IMR-90 (cell line): Measurements from ENCODE around the gene DNM2. TPM values are rescaled to one million over a fixed set of nuclear protein-coding genes. Genes with fewer than 3 reads are reported as not detected.

ENCODE experiments used
- ATAC-seq: fragments of 200-7000 bp; cut with Tn5 transposase; 2 replicates; pipeline ENCODE4 v1.9.1; 2020; ENCODE audit warnings: low read depth, mild to moderate bottlenecking, moderate library complexity
- BruUV-seq: library from RNA; stranded (reverse); fragments of 400-500 nt; replicated peaks from 2 replicates; lab custom pipeline; 2021; lab: Mats Ljungman, UMichigan
- CTCF ChIA-PET: fragments of 300-600 bp; formaldehyde crosslinking; extraction: SDS; loops from one replicate; lab custom pipeline; 2021; ENCODE audit warnings: antibody characterized with exemption; lab: Yijun Ruan, JAX
- POLR2A ChIA-PET: fragments of 300-600 bp; sonication (Branson Sonifier 250); formaldehyde crosslinking; loops from one replicate; lab custom pipeline; 2022; ENCODE audit warnings: antibody characterized with exemption; ENCODE audit not compliant: unreplicated experiment; lab: Charles Lee
- DNase-seq: peaks from one replicate; pipeline ENCODE4 v3.0.0; 2013
- H2AFZ ChIP-seq: replicated peaks from 2 replicates; pipeline ENCODE3; 2013; ENCODE audit warnings: low read length, mild to moderate bottlenecking; ENCODE audit not compliant: poor library complexity
- H2AK5ac ChIP-seq: 2 replicates; pipeline ENCODE4 v1.6.1; 2013; ENCODE audit warnings: low read depth, low read length, inconsistent platforms
- H2AK9ac ChIP-seq: replicated peaks from 2 replicates; pipeline ENCODE3; 2013; ENCODE audit warnings: mild to moderate bottlenecking, low read depth, low read length, moderate library complexity; ENCODE audit not compliant: poor library complexity
- H2BK120ac ChIP-seq: 2 replicates; pipeline ENCODE4 v1.6.1; 2013; ENCODE audit warnings: low read depth, low read length, inconsistent platforms
- H2BK15ac ChIP-seq: 3 replicates; pipeline ENCODE4 v1.6.1; 2013; ENCODE audit warnings: low read depth, low read length, inconsistent platforms
- H2BK20ac ChIP-seq: 2 replicates; pipeline ENCODE4 v1.6.1; 2013; ENCODE audit warnings: low read depth, mild to moderate bottlenecking, inconsistent platforms, low read length, moderate library complexity
- H2BK5ac ChIP-seq: 2 replicates; pipeline ENCODE4 v1.6.1; 2013; ENCODE audit warnings: mild to moderate bottlenecking, low read depth, low read length, inconsistent platforms; ENCODE audit not compliant: poor library complexity, severe bottlenecking
- H3K14ac ChIP-seq: replicated peaks from 2 replicates; pipeline ENCODE4 v1.6.1; 2013; ENCODE audit warnings: low read depth, low read length, inconsistent platforms
- H3K18ac ChIP-seq: 2 replicates; pipeline ENCODE4 v1.6.1; 2013; ENCODE audit warnings: low read depth, low read length, control low read depth
- H3K23ac ChIP-seq: 2 replicates; pipeline ENCODE4 v1.6.1; 2013; ENCODE audit warnings: low read depth, low read length, inconsistent platforms
- H3K27ac ChIP-seq: 2 replicates; pipeline ENCODE4 v1.5.1; 2013; ENCODE audit warnings: mild to moderate bottlenecking, control low read depth, low read length; ENCODE audit not compliant: insufficient read depth
- H3K27me3 ChIP-seq: 2 replicates; pipeline ENCODE4 v1.6.1; 2013; ENCODE audit warnings: low read length; ENCODE audit not compliant: control insufficient read depth, insufficient read depth
- H3K36me3 ChIP-seq: 2 replicates; pipeline ENCODE4 v1.6.1; 2013; ENCODE audit warnings: low read length, mixed read lengths; ENCODE audit not compliant: control insufficient read depth, insufficient read depth
- H3K4ac ChIP-seq: 2 replicates; pipeline ENCODE4 v1.6.1; 2013; ENCODE audit warnings: low read depth, low read length, inconsistent platforms
- H3K4me1 ChIP-seq: 2 replicates; pipeline ENCODE4 v1.6.1; 2013; ENCODE audit warnings: low read length, mixed read lengths; ENCODE audit not compliant: control insufficient read depth, insufficient read depth
- H3K4me2 ChIP-seq: 2 replicates; pipeline ENCODE4 v1.6.1; 2013; ENCODE audit warnings: low read depth, mild to moderate bottlenecking, control low read depth, low read length, moderate library complexity
- H3K4me3 ChIP-seq: 2 replicates; pipeline ENCODE4 v1.5.1; 2013; ENCODE audit warnings: low read depth, mild to moderate bottlenecking, control low read depth, low read length, moderate library complexity; ENCODE audit not compliant: insufficient read depth
- H3K56ac ChIP-seq: 2 replicates; pipeline ENCODE4 v1.6.1; 2013; ENCODE audit warnings: low read length, inconsistent platforms; ENCODE audit not compliant: insufficient read depth; ENCODE audit errors: extremely low read depth
- H3K79me1 ChIP-seq, 2 experiments: 2 replicates each; pipeline ENCODE4 v1.6.1; 2013; ENCODE audit warnings: low read length in 2 of 2, inconsistent platforms in 1 of 2, low read depth in 1 of 2
- H3K9ac ChIP-seq: 2 replicates; pipeline ENCODE4 v1.6.1; 2013; ENCODE audit warnings: low read depth, low read length, control low read depth
- H3K9me1 ChIP-seq: 2 replicates; pipeline ENCODE4 v1.6.1; 2013; ENCODE audit warnings: low read length, inconsistent platforms; ENCODE audit not compliant: insufficient read depth
- H3K9me3 ChIP-seq: 2 replicates; pipeline ENCODE4 v1.6.1; 2013; ENCODE audit warnings: low read length; ENCODE audit not compliant: control insufficient read depth, insufficient read depth
- H4K20me1 ChIP-seq: 2 replicates; pipeline ENCODE4 v1.6.1; 2013; ENCODE audit warnings: low read length, inconsistent platforms; ENCODE audit not compliant: insufficient read depth
- H4K5ac ChIP-seq: 2 replicates; pipeline ENCODE4 v1.6.1; 2013; ENCODE audit warnings: mild to moderate bottlenecking, low read depth, low read length, control low read depth
- H4K8ac ChIP-seq, 2 experiments: 2 replicates each; pipeline ENCODE4 v1.6.1; 2013; ENCODE audit warnings: low read depth in 2 of 2, low read length in 2 of 2, control low read depth in 1 of 2, inconsistent platforms in 1 of 2
- H4K91ac ChIP-seq: 2 replicates; pipeline ENCODE4 v1.6.1; 2013; ENCODE audit warnings: low read depth, low read length, inconsistent platforms; ENCODE audit not compliant: insufficient read depth
- BHLHE40 ChIP-seq: fragments of 150-350 bp; IDR thresholded peaks from 2 replicates; pipeline ENCODE4 v1.6.1; 2016; ENCODE audit warnings: mild to moderate bottlenecking, low read depth, low read length
- CEBPB ChIP-seq: IDR thresholded peaks from 2 replicates; pipeline ENCODE4 v1.6.1; 2012; ENCODE audit warnings: low read depth, low read length, improper control_type of control experiment
- CHD1 ChIP-seq: IDR thresholded peaks from 2 replicates; pipeline ENCODE4 v1.6.1; 2012; ENCODE audit warnings: low read depth, low read length, improper control_type of control experiment
- CTCF ChIP-seq: conservative IDR thresholded peaks from 2 replicates; pipeline ENCODE4 v1.5.1; 2012; ENCODE audit warnings: mild to moderate bottlenecking, low read depth, low read length, improper control_type of control experiment
- ELK1 ChIP-seq: fragments of 150-350 bp; IDR thresholded peaks from 2 replicates; pipeline ENCODE4 v1.6.1; 2016; ENCODE audit warnings: low read depth, mild to moderate bottlenecking, low read length, moderate library complexity, borderline replicate concordance
- FOS ChIP-seq: fragments of 150-350 bp; IDR thresholded peaks from 2 replicates; pipeline ENCODE4 v1.6.1; 2016; ENCODE audit warnings: low read depth, low read length
- MAFK ChIP-seq: IDR thresholded peaks from 2 replicates; pipeline ENCODE4 v1.6.1; 2012; ENCODE audit warnings: low read depth, low read length, improper control_type of control experiment
- MAZ ChIP-seq: IDR thresholded peaks from 2 replicates; pipeline ENCODE4 v1.6.1; 2012; ENCODE audit warnings: low read depth, mild to moderate bottlenecking, low read length, improper control_type of control experiment, moderate library complexity, borderline replicate concordance
- MXI1 ChIP-seq: IDR thresholded peaks from 2 replicates; pipeline ENCODE4 v1.6.1; 2012; ENCODE audit warnings: low read depth, mild to moderate bottlenecking, low read length, moderate library complexity, borderline replicate concordance
- NFE2L2 ChIP-seq: fragments of 150-350 bp; IDR thresholded peaks from 2 replicates; pipeline ENCODE4 v1.6.1; 2016; ENCODE audit warnings: low read depth, mild to moderate bottlenecking, low read length
- POLR2A ChIP-seq: IDR thresholded peaks from 2 replicates; pipeline ENCODE4 v1.6.1; 2012; ENCODE audit warnings: mild to moderate bottlenecking, low read depth, low read length
- RCOR1 ChIP-seq: IDR thresholded peaks from 2 replicates; pipeline ENCODE4 v1.6.1; 2012; ENCODE audit warnings: mild to moderate bottlenecking, low read length, improper control_type of control experiment; ENCODE audit not compliant: insufficient replicate concordance
- SMC3 ChIP-seq: fragments of 150-350 bp; IDR thresholded peaks from 2 replicates; pipeline ENCODE4 v1.6.1; 2016; ENCODE audit warnings: low read depth, mild to moderate bottlenecking, antibody characterized with exemption, low read length, moderate library complexity
- USF2 ChIP-seq: fragments of 150-350 bp; IDR thresholded peaks from 2 replicates; pipeline ENCODE4 v1.6.1; 2017; ENCODE audit warnings: mild to moderate bottlenecking, antibody characterized with exemption, low read length, low read depth
- WGBS, 2 experiments: methylation state at CpG; one replicate each; pipeline versions ENCODE4 v1.1.5 to v1.1.7; 2013; ENCODE audit warnings: missing lambda C conversion rate in 2 of 2; ENCODE audit not compliant: insufficient read length in 1 of 2; ENCODE audit errors: extremely low coverage in 2 of 2; 5-methylcytosine and 5-hydroxymethylcytosine counted together
- dilution Hi-C: fragments of 300-500 bp; cut with HindIII; formaldehyde crosslinking; loops from one replicate; pipeline ENCODE4 v1.14.3; 2018; ENCODE audit warnings: low sequenced_read_pairs; ENCODE audit not compliant: unreplicated experiment
- in situ Hi-C: fragments of 300-500 bp; cut with MboI; formaldehyde crosslinking; loops from 3 replicates; pipeline ENCODE4 v1.14.3; 2019; ENCODE audit warnings: low sequenced_read_pairs, inconsistent platforms, mixed read lengths
- intact Hi-C: fragments of 100-400 bp; cut with micrococcal nuclease; formaldehyde crosslinking; loops from 2 replicates; pipeline ENCODE4 v1.10.0; 2022
- polyA plus RNA-seq, 3 experiments: library from polyadenylated mRNA; depleted of rRNA; stranded (reverse); fragments of >200 nt; gene quantifications; 2 replicates each; pipeline ENCODE4 v1.2.3, GENCODE V29; 2012; ENCODE audit warnings: low replicate concordance in 1 of 3
- total RNA-seq: library from RNA; depleted of rRNA; stranded (reverse); fragments of >200 nt; gene quantifications from 2 replicates; pipeline ENCODE4 v1.2.3, GENCODE V29; 2012

DNM2 gene
- total and polyA plus RNA-seq, 2 of the 4 experiments (the other 2 are of a cell fraction), result 55.6 to 74.2 TPM

- Histone ChIP-seq H3K79me1 (peaks cover 20 to 41% of the 10 kb centered on the region in 2 experiments), H3K4me3 (no peak overlapping the region), H3K27me3 (no peaks in the 10 kb centered on the region), H3K4ac (no peak overlapping the region), H4K8ac (no peak overlapping the region), H3K9me1 (peaks cover 5% of the 10 kb centered on the region; the same call in 1 of the 2 replicates), H2BK5ac (no peak overlapping the region), H2AK9ac (no peak overlapping the region), H4K91ac (no peak overlapping the region), H2BK20ac (no peak overlapping the region), H3K14ac (no peak overlapping the region), H4K5ac (no peak overlapping the region), H3K36me3 (peaks cover 56% of the 10 kb centered on the region), H3K23ac (no peak overlapping the region), H2AK5ac (no peak overlapping the region), H3K9me3 (no peaks in the 10 kb centered on the region), H3K27ac (no peak overlapping the region), H2AFZ (no peak overlapping the region), H3K4me1 (no peaks in the 10 kb centered on the region), H2BK120ac (no peak overlapping the region), H2BK15ac (no peak overlapping the region), H3K9ac (no peak overlapping the region), H3K4me2 (no peak overlapping the region), H3K18ac (no peak overlapping the region), H4K20me1 (peaks cover 3% of the 10 kb centered on the region; the same call in 1 of the 2 replicates), H3K56ac (no peak overlapping the region)
- 100% methylated on average over 2 of the region's 14 CpGs; no CpG with 5 or more reads in 1 of the 2 experiments for WGBS, 2 experiments
- ATAC-seq (no peak), DNase-seq (no peak)
- dilution Hi-C loops (no loop called here), intact Hi-C loops (loop anchor here (10.0 kb wide), 1 partner anchor 62 kb away; the partner anchor contains the start of gene DNM2), in situ Hi-C loops (no loop called here)
- BruUV-seq, result no TSS peak
- no peak for TF ChIP-seq POLR2A
- TF ChIP-seq MAFK, result no peak
- TF ChIP-seq CTCF, result no peak
- TF ChIP-seq USF2, result no peak
- no peak for TF ChIP-seq ELK1
- TF ChIP-seq SMC3, result no peak
- no peak for TF ChIP-seq MXI1
- TF ChIP-seq CEBPB, result no peak
- TF ChIP-seq BHLHE40, result no peak
- no peak for TF ChIP-seq FOS
- no peak for TF ChIP-seq NFE2L2
- TF ChIP-seq RCOR1, result no peak
- no peak for TF ChIP-seq CHD1
- TF ChIP-seq MAZ, result no peak
- POLR2A ChIA-PET, result no interaction called here
- CTCF ChIA-PET, result no interaction called here
These were observed 59.2 kb downstream of the DNM2 start for GRCh38 chr19:10776900-10777650.
